Vagina (tissue), 2 donors: ENCODE results near the gene NINJ2.

Experiments used
- POLR2A ChIP-seq, 2 donors: fragments of 450-650 bp; IDR thresholded peaks; one replicate each; pipeline ENCODE4 v1.6.1; 2017; ENCODE audit warnings: antibody characterized with exemption in 2 of 2, mild to moderate bottlenecking in 2 of 2, moderate library complexity in 2 of 2
- POLR2AphosphoS5 ChIP-seq, 2 donors: sonication (generic); formaldehyde crosslinking; IDR thresholded peaks; one replicate each; pipeline ENCODE4 v1.9.0; 2017; ENCODE audit warnings: antibody characterized with exemption in 2 of 2, mild to moderate bottlenecking in 2 of 2, low read depth in 1 of 2; ENCODE audit not compliant: insufficient read depth in 1 of 2
- TF ChIP-seq, protein P1 (sequence below), 3 experiments: fragments of 450-650 bp in 2 of 3; fragments of 200-600 bp in 1 of 3; sonication (generic) in 1 of 3; IDR thresholded peaks; one replicate each; pipeline ENCODE4 v1.5.1; 2017 to 2019; ENCODE audit warnings: antibody characterized with exemption in 3 of 3, mild to moderate bottlenecking in 2 of 3, moderate library complexity in 2 of 3

DNA sequence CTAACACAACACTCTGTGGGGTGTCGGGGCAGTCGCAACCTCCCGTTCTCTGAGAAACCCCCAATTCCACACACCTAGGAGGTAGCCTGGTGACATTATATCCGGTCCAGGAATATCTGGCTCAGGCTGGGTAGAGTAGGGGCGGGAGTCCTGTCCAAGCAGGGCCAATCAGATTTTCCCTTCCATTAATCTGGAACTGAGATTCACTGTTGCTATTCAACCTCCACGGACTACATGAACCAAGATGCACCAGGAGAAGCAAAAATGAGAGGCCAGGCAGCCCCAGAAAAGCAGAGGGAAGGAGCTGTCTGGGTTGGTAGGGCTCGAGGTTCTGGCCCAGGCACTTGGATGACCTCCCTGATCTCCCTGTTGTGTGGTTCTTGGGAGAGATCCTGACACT is 51.0 kb downstream of the NINJ2 start:
- TF ChIP-seq, protein P1, sequence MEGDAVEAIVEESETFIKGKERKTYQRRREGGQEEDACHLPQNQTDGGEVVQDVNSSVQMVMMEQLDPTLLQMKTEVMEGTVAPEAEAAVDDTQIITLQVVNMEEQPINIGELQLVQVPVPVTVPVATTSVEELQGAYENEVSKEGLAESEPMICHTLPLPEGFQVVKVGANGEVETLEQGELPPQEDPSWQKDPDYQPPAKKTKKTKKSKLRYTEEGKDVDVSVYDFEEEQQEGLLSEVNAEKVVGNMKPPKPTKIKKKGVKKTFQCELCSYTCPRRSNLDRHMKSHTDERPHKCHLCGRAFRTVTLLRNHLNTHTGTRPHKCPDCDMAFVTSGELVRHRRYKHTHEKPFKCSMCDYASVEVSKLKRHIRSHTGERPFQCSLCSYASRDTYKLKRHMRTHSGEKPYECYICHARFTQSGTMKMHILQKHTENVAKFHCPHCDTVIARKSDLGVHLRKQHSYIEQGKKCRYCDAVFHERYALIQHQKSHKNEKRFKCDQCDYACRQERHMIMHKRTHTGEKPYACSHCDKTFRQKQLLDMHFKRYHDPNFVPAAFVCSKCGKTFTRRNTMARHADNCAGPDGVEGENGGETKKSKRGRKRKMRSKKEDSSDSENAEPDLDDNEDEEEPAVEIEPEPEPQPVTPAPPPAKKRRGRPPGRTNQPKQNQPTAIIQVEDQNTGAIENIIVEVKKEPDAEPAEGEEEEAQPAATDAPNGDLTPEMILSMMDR (IDR thresholded peaks at IDR 0.05) = no peak
- TF ChIP-seq POLR2AphosphoS5 (IDR thresholded peaks at IDR 0.05; ENCODE audit: insufficient read depth in 1 of 2, low read depth in 1 of 2) (no peak), POLR2A (IDR thresholded peaks at IDR 0.05) (no peak)
